NCI-H2081 (cell line): ENCODE data around the gene TRUB2.
"Not testable (repeated sequence)": the region's sequence is repeated elsewhere in the genome, so short reads cannot be mapped to it uniquely, and the experiment has no call there.

Experiments
- DNase-seq, 2 experiments: peaks; one replicate each; lab custom pipeline; 2025; lab: John Stamatoyannopoulos, UW

TRUB2 gene

DNA sequence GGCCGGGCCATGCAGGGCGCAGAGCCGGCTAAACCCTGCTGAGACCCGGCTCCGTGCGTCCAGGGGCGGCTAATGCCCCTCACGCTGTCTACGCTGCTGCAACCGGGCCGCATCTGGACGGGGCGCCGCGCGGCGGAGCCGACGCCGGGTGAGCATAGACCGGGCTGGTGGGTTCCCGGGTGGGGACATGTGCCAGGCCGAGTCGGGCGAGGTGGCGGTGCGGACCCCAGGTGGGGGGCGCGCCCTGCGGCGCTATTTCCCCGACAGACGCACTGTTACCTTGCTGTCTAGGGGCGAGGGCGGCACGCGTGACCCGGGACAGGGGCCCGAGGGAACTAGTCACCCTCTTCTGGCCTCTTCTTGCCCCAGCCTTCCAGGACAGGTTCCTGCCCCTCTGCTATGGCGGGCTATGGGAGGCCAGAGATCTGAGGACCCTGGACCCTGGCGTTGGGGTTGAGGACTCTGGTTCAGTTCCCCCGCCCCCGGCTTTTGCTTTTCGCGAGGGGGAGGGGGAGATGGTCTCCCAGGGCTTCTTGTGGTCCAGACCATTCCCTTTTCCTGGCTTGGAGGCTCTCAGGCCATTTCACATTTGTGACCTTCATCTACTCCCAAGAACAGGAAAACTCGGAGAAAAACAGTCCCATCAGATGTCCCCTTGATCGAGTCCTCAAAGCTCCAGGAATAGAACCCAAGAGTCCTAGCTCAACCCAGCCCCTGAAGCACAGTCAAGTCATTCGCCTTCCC lies 18.6 kb upstream of the TRUB2 start:
- DNase-seq: no peak

DNA sequence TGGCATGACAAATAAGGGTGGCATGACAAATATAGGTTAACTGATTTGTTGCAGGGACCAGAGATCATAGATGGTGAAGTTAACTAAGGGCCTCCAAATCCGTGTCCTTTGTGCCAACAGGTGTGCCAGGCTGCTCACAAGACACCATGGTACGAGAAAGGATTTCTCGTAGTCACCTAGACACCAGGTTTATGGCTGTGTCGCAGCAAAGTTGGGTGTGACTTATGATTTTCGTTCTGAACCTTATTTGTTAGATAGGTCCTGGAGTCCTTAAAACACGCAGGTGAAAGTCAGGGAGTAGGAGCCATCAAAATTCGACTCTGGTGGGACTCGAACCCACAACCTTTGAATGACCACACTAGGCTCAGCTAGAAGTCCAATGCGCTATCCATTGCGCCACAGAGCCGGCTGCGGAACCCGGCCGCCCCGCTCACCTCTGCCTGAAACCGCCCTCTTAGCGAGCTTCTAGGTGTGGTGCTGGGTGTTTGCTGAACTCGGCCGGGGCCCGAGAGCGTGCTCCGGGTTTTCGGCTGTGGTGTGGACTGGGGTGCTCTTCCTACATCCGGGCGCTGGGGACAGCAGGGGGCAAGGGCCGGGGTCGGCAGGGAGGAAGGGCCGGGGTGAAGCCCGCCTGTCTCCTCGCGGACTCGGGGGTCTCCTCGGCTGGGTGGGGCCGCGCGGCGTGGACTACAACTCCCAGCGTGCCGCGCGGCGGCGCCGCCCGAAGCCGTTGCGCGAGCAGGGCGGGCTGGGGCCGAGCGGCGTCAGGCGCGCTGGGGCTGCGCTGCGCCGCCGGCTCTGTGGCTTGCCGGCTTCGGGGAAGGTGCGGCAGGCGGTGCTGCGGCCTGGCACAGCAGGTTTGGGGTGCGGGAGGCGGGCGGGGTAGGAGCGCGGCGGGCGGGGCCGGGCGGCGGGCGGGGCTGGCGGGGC lies 17.8 kb upstream of the TRUB2 start, which contains the start of gene SLC27A4:
Gene SLC27A4 (plus strand): TSS at position 767 of the 930 bp plus-strand sequence. CDS start 2,606 bp downstream, outside the sequence.
- peak; percentile 79 to 84 for DNase-seq

DNA sequence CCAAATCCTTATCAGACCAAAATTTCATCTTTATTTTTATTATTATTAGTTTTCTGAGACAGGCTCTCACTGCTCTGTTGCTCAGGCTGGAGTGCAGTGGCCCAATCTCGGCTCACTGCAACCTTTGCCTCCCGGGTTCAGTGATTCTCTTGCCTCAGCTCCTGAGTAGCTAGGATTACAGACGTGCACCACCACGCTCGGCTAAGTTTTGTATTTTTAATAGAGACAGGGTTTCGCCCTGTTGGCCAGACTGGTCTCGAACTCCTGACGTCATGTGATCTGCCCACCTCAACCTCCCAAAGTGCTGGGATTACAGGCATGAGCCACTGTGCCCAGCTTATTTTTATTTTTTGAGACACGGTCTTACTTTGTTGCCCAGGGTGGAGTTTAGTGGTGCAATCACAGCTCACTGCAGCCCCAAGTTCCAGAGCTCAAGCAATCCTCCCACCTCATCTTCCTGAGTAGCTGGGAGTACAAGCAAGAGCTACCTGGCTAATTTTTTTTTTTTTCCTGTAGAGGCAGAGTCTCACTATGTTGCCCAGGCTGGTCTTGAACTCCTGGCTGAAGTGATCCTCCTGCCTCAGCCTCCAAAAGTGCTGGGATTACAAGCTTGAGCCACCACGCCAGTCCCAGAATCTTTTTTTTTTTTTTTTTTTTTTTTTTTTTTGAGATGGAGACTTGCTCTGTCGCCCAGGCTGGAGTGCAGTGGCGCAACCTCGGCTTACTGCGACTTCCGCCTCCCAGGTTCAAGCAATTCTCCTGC lies 16.8 kb upstream of the TRUB2 start:
- DNase-seq: not testable (repeated sequence)

DNA sequence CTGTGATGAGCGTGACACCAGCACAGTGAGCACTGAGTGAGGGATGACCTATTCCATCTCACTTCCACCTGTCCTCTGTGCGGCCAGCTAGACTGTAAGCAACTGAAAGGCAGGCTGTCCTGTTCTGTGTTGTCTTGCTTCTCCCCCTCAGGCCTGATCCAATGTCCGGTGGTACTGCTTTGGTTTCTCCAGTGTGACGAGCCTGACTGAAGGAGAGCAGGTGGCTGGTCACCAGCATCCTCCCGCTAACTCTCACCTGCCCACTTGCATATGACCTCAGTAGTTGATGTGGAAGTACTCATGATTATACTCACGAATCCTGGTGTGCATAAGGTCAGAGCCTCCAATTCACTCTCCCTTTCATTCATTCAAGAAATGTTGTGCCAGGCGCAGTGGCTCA lies 15.7 kb upstream of the TRUB2 start:
- DNase-seq: no peak

DNA sequence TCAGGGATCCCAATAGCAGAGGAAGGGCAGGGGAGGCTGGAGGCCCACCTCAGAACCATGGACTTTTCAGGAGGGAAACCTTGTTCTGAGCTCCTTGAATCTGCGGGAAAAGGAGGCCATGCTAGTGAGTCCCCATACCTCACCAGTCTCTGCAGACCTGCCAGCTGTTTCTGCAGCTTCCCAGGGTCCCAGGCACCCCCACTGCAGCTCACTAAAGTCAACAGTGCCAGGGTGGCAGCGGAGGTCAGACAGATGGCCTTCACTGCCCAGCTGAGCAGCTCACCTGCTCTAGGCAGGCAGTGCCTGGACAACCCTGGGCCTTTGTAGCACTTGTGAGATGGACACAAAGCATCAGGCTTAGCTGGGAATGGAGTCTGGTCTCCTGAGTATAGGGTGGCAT lies 13.7 kb upstream of the TRUB2 start:
- DNase-seq: no peak

DNA sequence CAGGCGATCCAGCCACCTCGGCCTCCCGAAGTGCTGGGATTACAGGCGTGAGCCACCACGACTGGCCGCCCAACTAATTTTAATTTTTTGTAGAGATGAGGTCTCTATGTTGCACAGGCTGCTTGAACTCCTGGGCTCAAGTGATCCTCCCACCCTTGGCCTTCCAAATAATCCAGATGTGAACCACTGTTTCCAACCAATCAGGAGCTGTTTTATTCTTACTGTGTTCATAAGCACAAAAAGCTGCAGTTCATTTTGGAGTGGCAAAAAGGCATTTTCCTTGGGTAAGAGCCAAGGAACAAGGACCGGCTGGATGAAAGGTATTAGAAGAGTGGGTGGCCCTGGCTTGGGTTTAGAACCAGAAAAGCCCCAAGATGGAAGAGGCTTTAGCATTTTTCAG lies 12.9 kb upstream of the TRUB2 start:
- DNase-seq: no peak

DNA sequence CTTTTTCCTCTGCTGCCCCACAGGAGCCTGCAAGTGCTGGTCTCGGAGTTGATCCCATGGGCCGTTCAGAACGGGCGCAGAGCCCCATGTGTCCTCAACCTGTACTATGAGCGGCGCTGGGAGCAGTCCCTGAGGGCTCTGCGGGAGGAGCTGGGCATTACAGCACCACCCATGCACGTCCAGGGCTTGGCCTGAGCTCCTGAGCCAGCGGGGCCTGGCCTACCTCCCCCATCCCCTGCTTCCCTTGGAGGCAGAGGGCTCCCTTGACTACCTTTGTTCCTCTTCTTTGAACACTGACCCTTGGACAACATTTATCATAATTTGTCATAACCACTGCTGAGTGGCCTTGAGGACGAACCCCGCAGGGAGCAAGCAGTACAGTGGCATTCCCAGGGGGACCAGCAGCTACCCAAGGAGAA lies 11.2 kb upstream of the TRUB2 start:
- DNase-seq: no peak

DNA sequence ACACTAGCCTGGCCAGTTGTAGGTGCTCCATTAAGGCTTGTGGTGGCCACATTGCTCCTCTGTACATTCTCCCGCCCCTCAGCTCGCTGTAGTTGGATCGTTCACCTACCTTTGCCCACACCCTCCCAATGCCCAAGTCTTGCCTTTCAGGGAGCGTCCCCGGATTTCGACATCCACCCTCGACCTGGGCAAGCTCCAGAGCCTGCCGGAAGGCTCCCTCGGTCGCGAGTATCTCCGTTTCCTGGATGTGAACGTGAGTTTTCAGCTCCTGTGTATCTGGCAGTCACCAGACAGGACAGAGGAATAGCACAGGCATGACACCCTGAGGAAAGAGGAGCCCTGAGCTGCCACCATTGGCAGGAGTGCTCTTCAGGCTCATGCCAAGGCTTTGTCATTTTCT lies 3.4 kb upstream of the TRUB2 start:
- DNase-seq: no peak

DNA sequence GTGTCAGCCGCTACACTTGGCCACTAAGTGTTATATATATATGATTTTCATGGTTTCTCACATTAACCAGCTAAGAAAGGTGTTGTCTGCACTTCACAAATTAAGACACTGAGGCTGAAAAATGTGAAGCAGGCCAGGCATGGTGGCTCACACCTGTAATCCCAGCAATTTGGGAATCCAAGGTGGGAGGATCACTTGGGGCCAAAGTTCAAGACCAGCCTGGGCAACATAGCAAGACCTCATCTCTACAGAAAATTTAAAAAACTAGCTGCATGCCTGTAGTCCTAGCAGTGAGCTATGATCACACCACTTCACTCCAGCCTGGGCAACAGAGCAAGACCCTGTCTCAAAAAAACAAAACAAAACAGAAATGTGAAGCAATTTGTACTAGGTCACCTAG lies 2.2 kb upstream of the TRUB2 start:
- DNase-seq: no peak

DNA sequence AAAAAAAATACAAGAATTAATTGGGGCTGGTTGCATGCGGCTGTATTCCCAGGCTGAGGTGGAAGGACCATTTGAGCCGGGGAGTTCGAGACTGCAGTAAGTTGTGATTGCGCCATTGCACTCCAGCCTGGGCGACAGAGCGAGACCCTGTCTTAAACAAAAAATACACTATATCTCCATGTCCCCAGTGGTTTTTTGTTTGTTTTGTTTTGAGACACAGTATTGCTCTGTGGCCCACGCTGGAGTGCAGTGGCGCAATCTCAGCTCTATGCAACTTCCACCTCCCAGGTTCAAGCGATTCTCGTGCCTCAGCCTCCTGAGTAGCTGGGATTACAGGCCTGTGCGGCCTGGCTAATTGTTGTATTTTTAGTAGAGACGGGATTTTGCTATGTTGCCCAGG lies 1.5 kb upstream of the TRUB2 start:
- DNase-seq: no peak

DNA sequence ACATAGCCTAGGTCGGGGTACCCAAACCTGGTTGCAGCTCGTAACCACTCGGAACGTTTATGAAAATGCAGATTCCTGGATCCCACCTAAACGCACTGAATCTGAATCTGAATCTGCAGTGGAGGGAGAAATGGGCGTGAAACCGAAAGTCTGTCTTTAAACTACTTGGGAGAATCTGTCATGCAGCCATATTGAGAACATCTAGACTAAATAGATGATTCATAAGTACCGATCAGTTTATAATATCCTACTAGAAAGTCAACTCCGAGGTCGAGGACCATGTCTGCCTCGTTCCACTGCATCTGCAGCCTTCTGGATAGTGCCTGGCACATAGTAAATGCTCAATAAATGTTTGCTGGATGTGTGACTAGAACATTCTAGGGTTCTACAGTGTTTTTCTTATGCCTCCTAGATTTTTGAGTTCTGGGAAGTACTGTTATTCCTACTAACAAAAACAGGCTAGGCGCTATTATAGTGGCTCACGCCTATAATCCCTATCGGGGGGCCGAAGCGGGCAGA lies 1.0 kb upstream of the TRUB2 start:
- DNase-seq: no peak

DNA sequence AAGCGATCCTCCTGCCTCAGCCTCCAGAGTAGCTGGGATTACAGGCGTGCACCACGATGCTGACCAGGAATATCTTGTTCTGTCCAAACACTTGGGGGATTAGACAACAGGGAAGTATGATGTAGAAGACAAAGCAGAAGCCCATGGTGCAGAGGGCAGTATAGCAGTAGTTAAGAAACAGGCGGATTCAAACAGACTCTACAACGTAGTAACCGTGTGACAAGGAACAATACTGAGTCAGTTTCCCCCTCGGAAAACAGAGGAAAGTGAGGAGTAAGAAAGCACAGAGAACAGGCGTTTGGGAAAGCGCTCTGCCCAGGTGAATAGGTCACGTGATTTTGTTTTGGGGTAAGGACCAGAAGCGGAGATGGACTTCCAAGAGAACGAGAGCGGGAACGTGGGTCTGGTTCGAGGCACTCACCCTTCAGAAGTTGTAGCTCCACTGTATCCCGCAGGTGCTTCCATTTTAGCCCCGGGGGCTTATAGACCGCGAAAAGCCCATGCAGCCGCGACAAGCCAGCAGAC lies 306 bp downstream of the TRUB2 start:
- no peak for DNase-seq

DNA sequence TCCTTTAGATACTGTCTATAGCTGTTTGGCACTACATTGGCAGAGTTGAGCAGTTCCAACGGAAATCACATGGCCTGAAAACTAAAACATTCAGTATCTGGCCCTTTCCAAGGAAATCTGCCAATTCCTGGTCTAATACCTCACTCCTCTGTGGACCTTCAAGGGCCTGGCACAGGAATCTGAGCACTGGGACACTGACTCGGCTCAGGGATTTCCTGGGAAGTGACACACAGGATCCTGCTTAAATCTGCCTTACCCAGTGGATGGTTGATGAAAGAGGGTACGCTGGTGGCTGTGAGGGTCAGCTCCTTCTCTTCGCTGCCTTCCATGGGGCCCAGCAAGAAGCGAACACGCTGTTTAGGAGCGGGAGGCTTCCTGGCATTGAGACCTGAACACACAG lies 904 bp downstream of the TRUB2 start:
- DNase-seq: no peak

DNA sequence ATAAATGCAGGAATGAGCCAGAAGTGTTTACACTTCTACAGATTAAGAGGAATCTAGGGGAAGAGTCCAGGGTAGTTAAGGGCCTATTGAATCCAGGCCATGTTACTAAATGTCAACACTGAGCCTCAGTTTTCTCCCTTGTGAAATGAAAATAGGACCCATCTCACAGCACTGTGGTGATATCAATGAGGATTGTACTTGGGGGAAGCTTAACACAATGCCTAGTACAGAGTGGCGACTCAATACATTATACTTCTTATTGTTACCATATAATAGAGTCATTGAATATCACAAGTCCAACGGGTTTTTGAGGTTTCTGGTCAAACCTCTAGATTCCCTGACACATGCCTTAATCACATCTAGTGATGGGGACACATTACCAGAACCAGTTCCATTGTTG lies 4.6 kb downstream of the TRUB2 start:
- no peak for DNase-seq

DNA sequence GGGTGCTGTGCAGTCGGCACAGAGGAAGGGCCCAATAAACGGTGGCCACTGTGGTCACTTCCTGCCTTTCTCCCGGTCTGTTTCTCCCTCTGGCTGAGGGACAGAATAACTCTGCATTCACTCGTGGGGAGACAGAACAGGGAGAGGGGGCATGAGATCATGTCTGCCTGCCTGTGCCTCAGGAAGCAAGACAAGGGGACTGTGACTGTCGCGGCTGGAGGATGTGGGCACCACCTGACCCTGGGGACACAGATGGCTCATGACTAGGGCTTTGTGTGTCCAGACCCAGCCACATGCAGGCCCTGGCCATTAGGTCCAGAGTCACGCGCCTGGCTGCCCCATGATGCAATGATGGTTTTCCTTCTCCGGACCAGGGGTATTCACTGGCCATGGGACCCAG lies 5.8 kb downstream of the TRUB2 start:
- no peak for DNase-seq

DNA sequence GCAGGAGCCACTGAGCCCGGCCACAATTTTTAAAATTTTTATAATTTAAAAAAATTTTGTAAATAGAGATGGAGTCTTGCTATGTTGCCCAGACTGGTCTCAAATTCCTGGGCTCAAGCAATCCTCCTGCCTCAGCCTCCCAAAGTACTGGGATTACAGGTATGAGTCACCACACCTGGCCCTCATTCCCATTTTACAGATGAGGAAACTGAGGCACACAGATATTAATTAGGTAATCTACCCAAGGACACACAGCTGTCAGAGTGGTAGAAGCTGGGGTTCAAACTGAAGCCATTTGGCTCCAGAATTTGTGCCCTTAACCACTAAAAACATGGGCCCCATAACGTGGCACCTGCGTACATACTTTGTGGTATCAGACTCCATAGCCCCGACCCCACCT lies 7.5 kb downstream of the TRUB2 start:
- no peak for DNase-seq

DNA sequence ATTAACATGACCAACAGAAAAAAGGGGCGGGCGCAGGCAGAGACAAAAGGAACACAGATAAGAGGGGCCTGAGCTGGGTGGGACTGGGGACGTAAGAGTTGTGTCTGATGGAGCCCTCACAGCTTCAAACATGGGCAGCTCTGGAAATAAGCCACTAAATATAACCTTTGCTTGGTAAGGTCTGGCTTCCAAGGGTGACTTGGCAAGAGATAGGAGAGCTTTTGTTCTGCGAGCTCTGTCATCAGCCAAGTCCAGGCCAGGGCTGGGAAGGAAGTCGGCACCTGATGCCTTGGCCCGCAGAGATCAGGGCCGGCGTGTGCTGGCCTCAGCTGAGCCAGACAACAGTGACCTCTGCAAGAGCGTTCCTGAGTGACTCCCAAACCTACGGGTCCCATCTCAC lies 11.8 kb downstream of the TRUB2 start:
- no peak for DNase-seq

DNA sequence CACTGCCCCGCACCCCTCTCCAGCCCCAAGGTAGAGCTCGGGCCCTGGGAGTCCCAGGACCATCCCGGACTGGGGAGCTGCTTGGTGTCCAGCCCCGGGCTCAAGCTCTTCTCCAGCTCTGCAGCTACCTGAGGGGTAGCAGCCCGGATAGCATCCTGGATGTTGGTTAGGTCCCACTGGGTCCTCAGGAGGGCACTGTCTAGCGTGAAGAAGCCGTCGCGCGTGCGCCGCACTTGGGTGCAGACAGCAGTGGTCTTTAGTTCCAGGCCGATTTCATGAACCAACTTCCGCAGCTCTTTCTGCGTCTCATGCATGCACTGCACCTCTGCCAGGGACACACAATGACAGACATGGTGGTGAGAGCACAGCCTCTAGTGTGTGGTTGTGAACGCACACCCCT lies 12.7 kb downstream of the TRUB2 start:
- no peak for DNase-seq

DNA sequence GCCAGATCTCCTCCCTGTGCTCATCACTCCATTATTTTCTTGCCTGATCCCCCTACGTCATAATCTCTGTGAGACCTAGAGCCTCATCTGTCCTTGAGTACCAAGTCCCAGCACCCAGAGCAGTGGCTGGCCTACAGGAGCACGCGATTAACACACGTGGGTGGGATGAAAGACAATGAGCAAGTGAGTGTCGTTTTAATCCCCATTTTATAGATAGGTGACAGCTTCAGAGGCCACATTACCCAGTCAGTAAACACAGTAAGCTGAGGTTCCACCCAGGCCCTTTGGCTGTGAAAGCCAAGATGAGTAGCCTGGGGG lies 17.3 kb downstream of the TRUB2 start:
- no peak for DNase-seq

DNA sequence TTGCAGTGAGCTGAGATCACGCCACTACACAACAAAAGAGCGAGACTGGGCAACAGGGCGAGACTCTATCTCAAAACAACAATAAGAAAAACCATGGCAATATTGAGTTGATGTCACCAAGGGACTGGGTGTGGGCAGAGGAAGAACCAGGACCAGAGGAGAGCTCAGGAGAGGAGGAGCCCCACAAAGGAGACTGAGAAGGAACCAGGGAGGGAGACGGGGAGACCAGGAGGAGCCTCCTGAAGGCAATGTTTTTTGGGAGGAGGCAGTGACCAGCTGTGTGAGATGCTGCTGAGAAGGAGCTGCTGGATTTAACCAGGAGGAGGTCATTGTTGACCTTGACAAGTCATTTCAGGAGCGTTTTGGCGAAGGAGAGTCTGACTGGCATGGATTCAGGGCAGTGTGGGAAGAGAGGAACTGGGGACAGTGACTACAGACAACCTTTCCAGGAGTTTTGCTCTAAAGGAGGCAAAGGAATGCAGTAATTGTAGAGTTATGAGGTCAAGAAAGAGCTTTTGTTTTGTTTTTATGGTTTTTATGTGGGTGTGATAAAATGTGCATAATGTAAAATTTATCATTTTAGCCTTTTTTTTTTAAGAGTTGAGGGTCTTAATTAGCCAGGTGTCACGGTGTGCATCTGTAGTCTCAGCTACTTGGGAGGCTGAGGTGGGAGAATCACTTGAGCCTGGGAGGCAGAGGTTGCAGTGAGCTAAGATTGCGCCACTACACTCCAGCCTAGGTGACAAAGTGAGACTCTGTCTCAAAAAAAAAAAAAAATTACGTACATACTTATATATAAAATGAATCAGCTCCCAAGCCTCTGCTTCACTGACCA lies 17.9 kb downstream of the TRUB2 start:
- no peak for DNase-seq
